Measurements from ENCODE around the gene PODXL. TPM values are rescaled to one million over a fixed set of nuclear protein-coding genes. Genes with fewer than 3 reads are reported as not detected.
A peak's percentile ranks its signal among the peaks of the same experiment; 100 is the strongest.

Gene PODXL
- total and polyA plus RNA-seq, 2 donors (not counting 3 experiments of a cell fraction or from before 2014, with no cell fraction given) = 86.4 to 156 TPM

DNA sequence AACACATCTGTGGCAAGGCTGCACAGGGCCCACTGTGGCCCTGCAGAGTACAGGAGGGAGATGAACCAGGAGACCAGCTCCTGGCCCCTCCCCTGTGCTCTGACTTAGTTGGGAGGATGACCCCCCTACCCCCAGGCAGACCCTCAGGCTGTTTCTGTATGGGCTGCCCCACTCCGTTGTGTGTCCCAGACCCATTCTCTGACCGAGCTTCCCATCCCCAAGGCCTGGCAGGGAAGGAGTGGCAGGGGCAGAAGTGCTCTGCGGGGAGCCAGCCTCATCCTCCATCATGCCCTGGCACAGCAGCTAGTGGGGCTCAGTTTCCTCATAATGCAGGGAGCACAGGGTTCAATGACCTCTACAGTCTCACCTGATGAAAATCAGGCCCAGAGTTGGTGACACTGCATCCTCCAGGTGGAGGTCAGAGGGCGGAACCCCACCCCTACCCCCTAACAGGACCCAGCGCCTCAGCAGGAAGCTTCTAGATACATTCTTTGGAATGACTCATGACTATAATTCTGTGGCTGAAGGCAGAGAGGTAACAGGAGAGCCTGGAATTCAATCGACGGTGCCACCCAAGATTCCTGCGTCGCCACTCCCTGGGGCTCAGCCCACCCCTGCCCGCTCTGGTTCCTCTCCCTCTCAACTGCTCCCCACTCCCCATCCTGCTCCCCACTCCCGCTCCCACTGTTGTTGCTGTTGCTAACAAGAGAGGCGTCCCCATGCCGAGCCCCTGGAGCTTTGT, 18.2 kb downstream of the PODXL start:
- Histone ChIP-seq H3K4me3 (replicated peaks in 1 of 3; ENCODE audit: insufficient read depth in 1 of 3, low read depth in 1 of 3, low read length in 3 of 3) (no peak overlapping the region), H3K4me2 (ENCODE audit: insufficient read depth, low read length) (peak overlapping the region; percentile 3), H3K4me1 (ENCODE audit: control insufficient read depth, extremely low read depth, insufficient read depth, low read length) (peaks cover 39% of the 10 kb centered on the region), H2AFZ (ENCODE audit: low read depth, low read length) (no peak overlapping the region), H4K20me1 (replicated peaks; ENCODE audit: control insufficient read depth, extremely low read depth, insufficient read depth, low read length) (no peaks in the 10 kb centered on the region), H3K9me3 (replicated peaks; ENCODE audit: control insufficient read depth, insufficient read depth, low read length) (no peaks in the 10 kb centered on the region), H3K9me1 (replicated peaks; ENCODE audit: control insufficient read depth, extremely low read depth, insufficient read depth, low read length) (no peaks in the 10 kb centered on the region), H3K27ac (ENCODE audit: insufficient read depth, low read depth, low read length) (peak overlapping the region; percentile 72), H3K36me3 (ENCODE audit: control insufficient read depth in 2 of 2, extremely low read depth in 1 of 2, insufficient read depth in 2 of 2, low read length in 2 of 2) (no peaks in the 10 kb centered on the region), H3K9ac (replicated peaks; ENCODE audit: extremely low read depth, insufficient read depth, low read length) (peak overlapping the region; percentile 5), H3K79me2 (ENCODE audit: control insufficient read depth, insufficient read depth, low read length) (peaks cover 86% of the 10 kb centered on the region), H3K27me3 (ENCODE audit: control insufficient read depth in 2 of 2, insufficient read depth in 2 of 2, low read length in 2 of 2) (no peaks in the 10 kb centered on the region)
- ChIA-PET POLR2A (no interaction called here), CTCF (interaction anchor here (0.6 to 1.7 kb wide), 7 partner anchors 10 to 116 kb away, joined by 3 to 7 read pairs (median 4); no protein-coding TSS in a partner anchor)
- FAIRE-seq = peak; percentile 76
- peak; percentile 32 for DNase-seq (ENCODE audit: low read depth, low spot score)
- TF ChIP-seq POLR2AphosphoS5 (IDR thresholded peaks at IDR 0.05; ENCODE audit: insufficient read depth, low read depth, low read length) = peak; percentile 27
- TF ChIP-seq JUN (IDR thresholded peaks at IDR 0.05; ENCODE audit: borderline replicate concordance, insufficient read depth, insufficient read length, low read depth) = peak; percentile 30
- no peak for TF ChIP-seq MYC (IDR thresholded peaks at IDR 0.05; ENCODE audit: low read depth, low read length)
- TF ChIP-seq EZH2 (IDR thresholded peaks at IDR 0.05; ENCODE audit: borderline replicate concordance, low read depth, low read length, severe bottlenecking) = no peak
- no peak for TF ChIP-seq POLR2A (IDR thresholded peaks at IDR 0.05; ENCODE audit: low read depth, low read length)
- TF ChIP-seq, protein P1, sequence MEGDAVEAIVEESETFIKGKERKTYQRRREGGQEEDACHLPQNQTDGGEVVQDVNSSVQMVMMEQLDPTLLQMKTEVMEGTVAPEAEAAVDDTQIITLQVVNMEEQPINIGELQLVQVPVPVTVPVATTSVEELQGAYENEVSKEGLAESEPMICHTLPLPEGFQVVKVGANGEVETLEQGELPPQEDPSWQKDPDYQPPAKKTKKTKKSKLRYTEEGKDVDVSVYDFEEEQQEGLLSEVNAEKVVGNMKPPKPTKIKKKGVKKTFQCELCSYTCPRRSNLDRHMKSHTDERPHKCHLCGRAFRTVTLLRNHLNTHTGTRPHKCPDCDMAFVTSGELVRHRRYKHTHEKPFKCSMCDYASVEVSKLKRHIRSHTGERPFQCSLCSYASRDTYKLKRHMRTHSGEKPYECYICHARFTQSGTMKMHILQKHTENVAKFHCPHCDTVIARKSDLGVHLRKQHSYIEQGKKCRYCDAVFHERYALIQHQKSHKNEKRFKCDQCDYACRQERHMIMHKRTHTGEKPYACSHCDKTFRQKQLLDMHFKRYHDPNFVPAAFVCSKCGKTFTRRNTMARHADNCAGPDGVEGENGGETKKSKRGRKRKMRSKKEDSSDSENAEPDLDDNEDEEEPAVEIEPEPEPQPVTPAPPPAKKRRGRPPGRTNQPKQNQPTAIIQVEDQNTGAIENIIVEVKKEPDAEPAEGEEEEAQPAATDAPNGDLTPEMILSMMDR (IDR thresholded peaks at IDR 0.05; ENCODE audit: extremely low read depth in 1 of 2, insufficient read depth in 1 of 2, low read depth in 1 of 2, low read length in 2 of 2) = no peak
- TF ChIP-seq FOS (IDR thresholded peaks at IDR 0.05; ENCODE audit: borderline replicate concordance, insufficient read depth, low read length) = peak; percentile 52
- no TSS peak for BruUV-seq (replicated peaks)
- intact Hi-C loops (cut with micrococcal nuclease) = no loop called here
- dilution Hi-C loops (cut with MboI; ENCODE audit: extremely low pct_ligation_motif_present, low sequenced_read_pairs) = no loop called here

Data from endothelial cell of umbilical vein (primary cell).